ENCODE data around the gene TMEM185B.
"Not testable (repeated sequence)": the region's sequence is repeated elsewhere in the genome, so short reads cannot be mapped to it uniquely, and the experiment has no call there.

The TMEM185B gene

GRCh38 chr2:120208381-120209353, 14.5 kb downstream of the TMEM185B start:
- TF ChIP-seq CTCF (conservative IDR thresholded peaks at IDR 0.05; ENCODE audit: low read length) = no peak
- DNase-seq (ENCODE audit: low read depth) = no peak
- H3K4me3 ChIP-seq (ENCODE audit: low read length) = no peak overlapping the region

GRCh38 chr2:120206022-120206581, 17.1 kb downstream of the TMEM185B start:
- DNase-seq (ENCODE audit: low read depth) = no peak
- no peak overlapping the region for H3K4me3 ChIP-seq (ENCODE audit: low read length)
- peak; percentile 41 for TF ChIP-seq CTCF (conservative IDR thresholded peaks at IDR 0.05; ENCODE audit: low read length)

- H3K4me3 ChIP-seq (ENCODE audit: low read length) = no peak overlapping the region
- no peak for TF ChIP-seq CTCF (conservative IDR thresholded peaks at IDR 0.05; ENCODE audit: low read length)
- DNase-seq (ENCODE audit: low read depth) = no peak
Observed at GRCh38 chr2:120204945-120205670, 18.1 kb downstream of the TMEM185B start.

GRCh38 chr2:120204417-120204816, 18.8 kb downstream of the TMEM185B start:
- no peak for DNase-seq (ENCODE audit: low read depth)
- H3K4me3 ChIP-seq (ENCODE audit: low read length) = no peak overlapping the region
- no peak for TF ChIP-seq CTCF (conservative IDR thresholded peaks at IDR 0.05; ENCODE audit: low read length)

GRCh38 chr2:120204022-120204405, 19.2 kb downstream of the TMEM185B start:
- 0 out of 2 replicates have a peak, but pooled peaks have one; percentile 12 for TF ChIP-seq CTCF (conservative IDR thresholded peaks at IDR 0.05; ENCODE audit: low read length)

GRCh38 chr2:120203251-120204021, 19.8 kb downstream of the TMEM185B start:
- no peak for DNase-seq (ENCODE audit: low read depth)
- no peak overlapping the region for H3K4me3 ChIP-seq (ENCODE audit: low read length)
- TF ChIP-seq CTCF (conservative IDR thresholded peaks at IDR 0.05; ENCODE audit: low read length) = no peak

More at GRCh38 chr2:120204022-120204405, 19.2 kb downstream of the TMEM185B start:
- no peak for DNase-seq (ENCODE audit: low read depth)
- H3K4me3 ChIP-seq (ENCODE audit: low read length) = no peak overlapping the region

GRCh38 chr2:120199817-120200459, 23.3 kb downstream of the TMEM185B start:
- not testable (repeated sequence) for H3K4me3 ChIP-seq (ENCODE audit: low read length); DNase-seq (ENCODE audit: low read depth)
